Brain microvascular endothelial cell (primary cell): ENCODE data around the gene IGSF21.

Source experiments
- DNase-seq: peaks from one replicate; pipeline ENCODE4 v3.0.0-alpha.2; 2020
- H3K27ac ChIP-seq: fragments of 250-450 bp; sonication (Bioruptor Pico); 2 replicates; pipeline ENCODE4 v1.5.1; 2020; ENCODE audit warnings: mild to moderate bottlenecking, moderate library complexity
- H3K27me3 ChIP-seq: fragments of 250-450 bp; sonication (Bioruptor Pico); replicated peaks from 2 replicates; pipeline ENCODE4 v1.5.1; 2020; ENCODE audit warnings: mild to moderate bottlenecking
- H3K36me3 ChIP-seq: fragments of 250-450 bp; sonication (Bioruptor Pico); replicated peaks from 2 replicates; pipeline ENCODE4 v1.5.1; 2020; ENCODE audit warnings: mild to moderate bottlenecking
- H3K4me3 ChIP-seq: 2 replicates; pipeline ENCODE4 v1.5.1; 2011; ENCODE audit warnings: low read depth, mild to moderate bottlenecking, control low read depth, low read length, moderate library complexity
- in situ Hi-C: cut with HindIII; loops from 2 replicates; pipeline ENCODE4 v1.10.0; 2017; ENCODE audit warnings: low sequenced_read_pairs, low pct_ligation_motif_present
- TF ChIP-seq, protein P1 (sequence below): IDR thresholded peaks from 2 replicates; pipeline ENCODE4 v1.5.1; 2011; ENCODE audit warnings: low read depth, mild to moderate bottlenecking, moderate library complexity, low read length, control low read depth, inconsistent platforms; ENCODE audit errors: missing control alignments

The IGSF21 gene

DNA sequence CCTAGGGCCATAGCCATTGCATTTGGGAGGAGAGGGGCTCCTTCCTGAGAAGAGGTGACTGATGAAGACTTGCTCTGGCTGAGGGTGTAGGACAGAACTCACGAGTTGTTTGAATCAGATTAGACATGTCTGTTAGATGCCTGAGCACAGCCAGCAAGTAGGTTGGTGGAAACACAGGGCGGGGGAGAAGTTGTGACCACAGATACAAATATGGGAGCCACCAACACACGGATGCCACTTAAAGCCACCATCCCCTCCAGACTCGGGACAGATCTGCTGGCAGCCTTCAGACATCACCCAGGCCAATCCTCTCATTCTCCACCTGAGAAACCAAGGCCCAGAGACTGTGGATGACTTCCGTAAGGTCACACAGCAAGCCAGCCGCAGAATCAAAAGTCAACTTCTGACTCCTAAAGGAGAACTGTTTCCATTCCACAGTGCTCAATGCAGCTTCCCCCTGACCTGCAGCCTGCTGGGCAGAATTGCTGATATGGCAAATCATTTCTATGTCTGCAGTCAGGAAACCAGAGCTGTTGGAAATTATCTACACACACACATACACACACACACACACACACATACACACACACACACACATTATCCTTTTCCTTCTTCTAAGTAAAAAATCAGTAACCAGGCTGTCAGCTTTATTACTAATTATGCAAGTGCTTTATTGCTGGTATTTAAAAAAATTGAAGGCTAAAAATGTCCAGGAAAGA, 196.7 kb downstream of the IGSF21 start:
- in situ Hi-C loops: no loop called here
- no peaks in the 10 kb centered on the region for H3K36me3 ChIP-seq
- H3K27ac ChIP-seq: no peak overlapping the region
- DNase-seq: no peak
- H3K4me3 ChIP-seq: no peak overlapping the region
- no peaks in the 10 kb centered on the region for H3K27me3 ChIP-seq
- TF ChIP-seq, protein P1, sequence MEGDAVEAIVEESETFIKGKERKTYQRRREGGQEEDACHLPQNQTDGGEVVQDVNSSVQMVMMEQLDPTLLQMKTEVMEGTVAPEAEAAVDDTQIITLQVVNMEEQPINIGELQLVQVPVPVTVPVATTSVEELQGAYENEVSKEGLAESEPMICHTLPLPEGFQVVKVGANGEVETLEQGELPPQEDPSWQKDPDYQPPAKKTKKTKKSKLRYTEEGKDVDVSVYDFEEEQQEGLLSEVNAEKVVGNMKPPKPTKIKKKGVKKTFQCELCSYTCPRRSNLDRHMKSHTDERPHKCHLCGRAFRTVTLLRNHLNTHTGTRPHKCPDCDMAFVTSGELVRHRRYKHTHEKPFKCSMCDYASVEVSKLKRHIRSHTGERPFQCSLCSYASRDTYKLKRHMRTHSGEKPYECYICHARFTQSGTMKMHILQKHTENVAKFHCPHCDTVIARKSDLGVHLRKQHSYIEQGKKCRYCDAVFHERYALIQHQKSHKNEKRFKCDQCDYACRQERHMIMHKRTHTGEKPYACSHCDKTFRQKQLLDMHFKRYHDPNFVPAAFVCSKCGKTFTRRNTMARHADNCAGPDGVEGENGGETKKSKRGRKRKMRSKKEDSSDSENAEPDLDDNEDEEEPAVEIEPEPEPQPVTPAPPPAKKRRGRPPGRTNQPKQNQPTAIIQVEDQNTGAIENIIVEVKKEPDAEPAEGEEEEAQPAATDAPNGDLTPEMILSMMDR: no peak

DNA sequence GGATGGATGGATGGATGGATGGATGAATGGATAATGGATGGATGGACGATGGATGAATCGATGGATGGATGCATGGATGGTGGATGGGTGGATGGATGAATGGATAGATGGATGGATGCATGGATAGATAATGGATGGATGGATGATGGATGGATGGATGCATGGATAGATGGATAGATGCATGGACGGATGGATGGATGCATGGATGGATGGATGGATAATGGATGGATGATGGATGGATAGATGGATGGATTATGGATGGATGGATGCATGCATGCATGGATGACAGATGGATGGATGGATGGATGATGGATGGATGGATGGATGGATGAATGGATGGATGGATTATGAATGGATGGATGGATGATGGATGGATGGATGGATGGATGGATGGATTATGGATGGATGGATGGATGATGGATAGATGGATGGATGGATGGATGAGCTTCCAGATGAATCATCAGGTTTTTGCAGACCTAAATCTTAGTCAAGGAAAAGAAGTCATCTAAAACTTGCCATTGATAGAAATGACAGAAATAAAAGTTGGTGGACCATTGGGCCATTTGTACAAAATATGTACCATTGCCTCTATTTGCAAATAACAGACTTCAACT, 197.7 kb downstream of the IGSF21 start:
- no peak for DNase-seq
- H3K27me3 ChIP-seq: no peaks in the 10 kb centered on the region
- no peak overlapping the region for H3K27ac ChIP-seq
- in situ Hi-C loops: no loop called here
- H3K36me3 ChIP-seq: no peaks in the 10 kb centered on the region
- TF ChIP-seq, protein P1: no peak
- no peak overlapping the region for H3K4me3 ChIP-seq

DNA sequence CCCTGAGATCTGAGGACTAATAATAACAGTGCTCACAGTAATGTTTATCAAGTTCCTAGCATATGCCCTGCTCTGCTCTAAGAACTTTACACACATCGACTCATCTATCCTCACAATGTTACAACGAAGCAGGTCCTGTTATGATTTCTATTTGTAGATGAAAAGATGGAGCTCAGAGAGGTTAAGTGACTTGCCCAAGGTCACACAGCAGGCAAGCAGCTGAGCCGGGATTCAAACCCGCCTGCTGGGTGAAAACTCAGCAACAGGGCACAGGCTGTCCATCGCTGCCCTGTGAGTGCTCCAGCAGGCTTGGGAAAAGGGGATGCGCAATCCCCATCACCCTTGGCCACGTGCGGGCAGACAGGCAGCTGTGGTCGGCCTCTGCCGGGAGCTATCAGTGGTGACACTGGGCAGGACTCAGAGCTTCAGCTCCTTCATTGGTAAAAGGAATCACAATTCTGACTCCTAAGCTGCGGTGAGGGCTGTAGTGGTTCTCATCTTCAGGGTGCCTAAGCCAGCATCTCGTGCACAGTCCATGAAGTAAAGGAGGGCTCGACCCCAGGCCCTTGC, 199.8 kb downstream of the IGSF21 start:
- Histone ChIP-seq H3K4me3 (no peak overlapping the region), H3K27ac (no peak overlapping the region), H3K36me3 (no peaks in the 10 kb centered on the region), H3K27me3 (no peaks in the 10 kb centered on the region)
- no peak for DNase-seq
- in situ Hi-C loops: no loop called here
- TF ChIP-seq, protein P1: no peak

DNA sequence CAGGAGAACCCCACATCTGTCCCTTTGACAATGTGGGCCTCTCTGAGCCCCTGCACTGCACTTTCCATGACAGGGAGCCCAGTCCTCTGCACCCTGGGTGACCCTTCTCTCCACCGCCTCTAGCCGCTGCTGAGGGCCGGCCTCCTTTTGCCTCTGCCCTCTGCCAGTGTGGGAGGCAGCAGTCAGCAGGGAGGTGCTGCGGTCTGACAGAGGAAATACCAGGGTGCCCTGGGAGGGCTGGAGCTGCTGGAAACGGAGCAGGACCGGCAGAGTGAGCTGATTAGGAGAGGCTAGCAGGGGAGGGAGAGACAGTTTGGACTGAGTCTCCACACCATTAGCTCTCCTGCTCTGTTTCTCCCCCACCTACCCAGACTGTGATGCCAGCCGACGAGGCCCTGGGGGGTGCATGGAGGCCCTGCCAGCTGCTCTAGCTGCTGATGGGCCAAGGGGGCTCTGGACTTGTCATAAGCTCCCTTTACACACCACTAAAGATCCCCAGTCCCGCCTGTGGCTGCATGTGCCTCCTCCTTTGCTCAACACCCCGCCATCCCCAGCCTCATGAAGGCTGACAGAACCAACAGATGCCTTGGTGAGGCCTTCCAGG, 202.1 kb downstream of the IGSF21 start:
- Histone ChIP-seq H3K4me3 (no peak overlapping the region), H3K36me3 (no peaks in the 10 kb centered on the region), H3K27ac (no peak overlapping the region), H3K27me3 (no peaks in the 10 kb centered on the region)
- in situ Hi-C loops: no loop called here
- no peak for DNase-seq
- TF ChIP-seq, protein P1: no peak

DNA sequence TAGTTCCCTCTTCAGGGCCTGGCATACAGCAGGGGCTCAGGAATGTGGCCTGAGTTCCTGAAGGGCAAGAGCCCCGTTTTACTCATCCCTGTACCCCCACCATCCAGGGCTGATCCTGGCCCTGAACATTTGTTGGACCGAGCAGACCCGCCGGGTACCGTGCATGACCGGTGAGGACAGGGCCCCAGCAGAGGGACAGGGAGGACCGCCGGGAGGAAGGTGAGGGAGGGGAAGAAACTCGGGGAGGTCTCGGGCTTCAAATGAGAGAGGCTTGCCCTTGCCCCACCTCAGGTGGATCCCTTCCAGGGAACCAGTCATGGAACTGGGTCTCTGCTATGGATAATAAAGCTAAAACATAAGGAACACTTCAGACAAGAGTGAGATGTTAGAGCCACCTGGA, 205.4 kb downstream of the IGSF21 start:
- in situ Hi-C loops: no loop called here
- no peaks in the 10 kb centered on the region for H3K27me3 ChIP-seq
- H3K4me3 ChIP-seq: no peak overlapping the region
- no peaks in the 10 kb centered on the region for H3K36me3 ChIP-seq
- no peak overlapping the region for H3K27ac ChIP-seq
- TF ChIP-seq, protein P1: no peak
- no peak for DNase-seq
